Brain microvascular endothelial cell (primary cell): Measurements from ENCODE around the gene MPZL1.

Experiments
- DNase-seq: peaks from one replicate; pipeline ENCODE4 v3.0.0-alpha.2; 2020
- H3K27ac ChIP-seq: fragments of 250-450 bp; sonication (Bioruptor Pico); 2 replicates; pipeline ENCODE4 v1.5.1; 2020; ENCODE audit warnings: mild to moderate bottlenecking, moderate library complexity
- H3K27me3 ChIP-seq: fragments of 250-450 bp; sonication (Bioruptor Pico); replicated peaks from 2 replicates; pipeline ENCODE4 v1.5.1; 2020; ENCODE audit warnings: mild to moderate bottlenecking
- H3K36me3 ChIP-seq: fragments of 250-450 bp; sonication (Bioruptor Pico); replicated peaks from 2 replicates; pipeline ENCODE4 v1.5.1; 2020; ENCODE audit warnings: mild to moderate bottlenecking
- H3K4me3 ChIP-seq: 2 replicates; pipeline ENCODE4 v1.5.1; 2011; ENCODE audit warnings: low read depth, mild to moderate bottlenecking, control low read depth, low read length, moderate library complexity
- CTCF ChIP-seq: IDR thresholded peaks from 2 replicates; pipeline ENCODE4 v1.5.1; 2011; ENCODE audit warnings: low read depth, mild to moderate bottlenecking, moderate library complexity, low read length, control low read depth, inconsistent platforms; ENCODE audit errors: missing control alignments
- in situ Hi-C: cut with HindIII; loops from 2 replicates; pipeline ENCODE4 v1.10.0; 2017; ENCODE audit warnings: low sequenced_read_pairs, low pct_ligation_motif_present

Gene MPZL1

GRCh38 chr1:167681024-167681423 is 40.8 kb upstream of the MPZL1 start:
- in situ Hi-C loops, result no loop called here
- no peaks in the 10 kb centered on the region for H3K27me3 ChIP-seq
- no peaks in the 10 kb centered on the region for H3K36me3 ChIP-seq
- no peak for DNase-seq
- TF ChIP-seq CTCF, result no peak
- H3K27ac ChIP-seq, result no peak overlapping the region
- no peak overlapping the region for H3K4me3 ChIP-seq

GRCh38 chr1:167681451-167682098 is 40.2 kb upstream of the MPZL1 start:
- no peak overlapping the region for H3K27ac ChIP-seq
- no peak overlapping the region for H3K4me3 ChIP-seq
- no peaks in the 10 kb centered on the region for H3K27me3 ChIP-seq
- H3K36me3 ChIP-seq, result no peaks in the 10 kb centered on the region
- in situ Hi-C loops, result no loop called here
- TF ChIP-seq CTCF, result no peak
- no peak for DNase-seq

- no peak for DNase-seq
- Histone ChIP-seq H3K36me3 (no peaks in the 10 kb centered on the region), H3K27ac (no peak overlapping the region), H3K27me3 (no peaks in the 10 kb centered on the region), H3K4me3 (no peak overlapping the region)
- no peak for TF ChIP-seq CTCF
- in situ Hi-C loops, result no loop called here
These were observed 38.6 kb upstream of the MPZL1 start for GRCh38 chr1:167683226-167683625.

- peak; percentile 33 for DNase-seq
- no peak for TF ChIP-seq CTCF
- H3K27me3 ChIP-seq, result no peaks in the 10 kb centered on the region
- H3K36me3 ChIP-seq, result no peaks in the 10 kb centered on the region
- no peak overlapping the region for H3K4me3 ChIP-seq
- in situ Hi-C loops, result no loop called here
- no peak overlapping the region for H3K27ac ChIP-seq
These were observed 37.9 kb upstream of the MPZL1 start for GRCh38 chr1:167683641-167684502.

GRCh38 chr1:167685844-167686243 is 35.9 kb upstream of the MPZL1 start:
- Histone ChIP-seq H3K36me3 (no peaks in the 10 kb centered on the region), H3K27me3 (no peaks in the 10 kb centered on the region), H3K4me3 (no peak overlapping the region), H3K27ac (no peak overlapping the region)
- DNase-seq, result no peak
- TF ChIP-seq CTCF, result no peak
- in situ Hi-C loops, result no loop called here
